LNCAP (cell line): Measurements from ENCODE around the gene LPP.

Source experiments
- CTCF ChIP-seq: fragments of 450-650 bp; IDR thresholded peaks from 2 replicates; pipeline ENCODE4 v1.5.1; 2017; ENCODE audit warnings: mild to moderate bottlenecking

Gene LPP

GRCh38 chr3:188389711-188390342 lies 235.9 kb downstream of the LPP start:
- no peak for TF ChIP-seq CTCF

GRCh38 chr3:188390343-188390718 lies 236.4 kb downstream of the LPP start:
- no peak for TF ChIP-seq CTCF

GRCh38 chr3:188390775-188391443 lies 237.0 kb downstream of the LPP start:
- no peak for TF ChIP-seq CTCF

DNA sequence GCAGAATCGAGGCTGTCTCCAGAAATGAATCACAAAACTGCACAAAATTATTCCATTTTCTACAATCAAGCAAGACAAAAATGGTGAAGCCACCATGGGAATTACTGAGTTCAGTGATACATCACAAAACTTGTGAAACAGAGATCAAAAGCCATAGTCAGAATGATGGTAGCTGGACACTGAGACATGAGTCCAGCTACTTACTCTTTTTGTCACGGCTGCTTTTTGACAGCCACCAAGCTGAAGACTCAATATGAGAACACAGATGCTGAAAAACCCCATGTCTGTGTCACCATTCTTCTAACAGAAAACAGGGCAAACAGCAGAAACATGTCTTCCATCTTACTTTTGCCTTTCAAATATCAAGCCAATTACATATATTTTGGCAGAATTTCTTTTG lies 237.6 kb downstream of the LPP start:
- no peak for TF ChIP-seq CTCF

- no peak for TF ChIP-seq CTCF
These were observed 238.1 kb downstream of the LPP start for GRCh38 chr3:188392076-188392475.

GRCh38 chr3:188394623-188395022 lies 240.7 kb downstream of the LPP start:
- TF ChIP-seq CTCF, result no peak

GRCh38 chr3:188396251-188396650 lies 242.3 kb downstream of the LPP start:
- TF ChIP-seq CTCF, result no peak
